GM12865 (cell line): ENCODE data around the gene TMEM126B.
"Not testable (repeated sequence)": the region's sequence is repeated elsewhere in the genome, so short reads cannot be mapped to it uniquely, and the experiment has no call there.

ENCODE experiments used
- DNase-seq: peaks from one replicate; pipeline ENCODE4 v3.0.0; 2010; ENCODE audit warnings: low read depth
- H3K4me3 ChIP-seq: 2 replicates; pipeline ENCODE4 v1.5.1; 2011; ENCODE audit warnings: mild to moderate bottlenecking, low read depth, low read length, control low read depth
- CTCF ChIP-seq: IDR thresholded peaks from 2 replicates; pipeline ENCODE4 v1.5.1; 2011; ENCODE audit warnings: low read length, control low read depth, low read depth, inconsistent platforms; ENCODE audit not compliant: insufficient read depth; ENCODE audit errors: missing control alignments

Gene TMEM126B

DNA sequence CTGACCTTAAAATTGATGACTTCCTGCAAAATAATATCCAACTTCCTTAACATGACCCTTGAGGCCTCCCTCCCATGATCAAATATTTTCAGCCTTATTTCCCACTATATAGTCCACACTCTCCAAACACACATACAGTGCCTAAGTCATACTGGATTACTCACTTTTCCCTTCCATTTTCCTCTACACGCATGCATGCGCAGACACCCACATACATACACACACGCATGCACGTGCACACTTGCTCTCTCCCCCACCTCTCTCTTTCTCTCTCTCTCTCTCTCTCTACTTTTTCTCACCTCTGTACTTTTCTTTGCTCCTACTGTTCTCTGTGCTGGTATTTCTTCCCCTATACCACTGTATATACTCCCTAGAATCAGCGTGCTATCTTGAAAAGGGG is 29.3 kb upstream of the TMEM126B start:
- H3K4me3 ChIP-seq: no peak overlapping the region
- DNase-seq: no peak
- no peak for TF ChIP-seq CTCF

DNA sequence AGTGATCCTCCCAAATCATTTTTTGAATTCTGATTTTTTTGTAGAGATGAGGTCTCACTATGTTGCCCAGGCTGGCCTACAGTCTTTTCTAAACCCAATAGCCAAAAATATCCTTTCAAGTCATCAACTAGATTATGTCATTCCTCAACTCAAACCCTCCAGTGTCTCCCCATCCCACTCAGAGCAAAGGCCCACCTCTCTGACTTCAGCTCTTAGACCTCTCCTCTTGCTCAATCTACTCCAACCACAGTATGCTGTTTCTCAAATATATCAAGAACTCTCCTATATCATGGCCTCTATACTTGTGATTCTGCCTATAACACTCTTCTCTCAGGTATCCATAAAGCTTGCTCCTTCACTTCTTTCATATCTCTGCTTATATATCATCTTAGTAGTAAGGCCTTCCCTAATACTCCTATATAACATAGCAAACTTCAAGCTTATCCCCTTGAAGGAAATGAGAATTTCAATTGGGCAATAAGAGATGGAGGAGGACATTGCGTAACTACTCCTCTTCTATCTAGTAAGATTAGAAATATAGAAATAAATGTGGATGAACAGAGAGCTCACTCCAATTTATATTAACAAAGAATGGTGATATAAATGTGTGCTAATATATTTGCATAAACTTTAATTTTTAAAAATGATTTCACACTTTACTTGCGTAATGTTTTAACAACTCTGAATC is 25.7 kb upstream of the TMEM126B start:
- no peak for TF ChIP-seq CTCF
- no peak for DNase-seq
- no peak overlapping the region for H3K4me3 ChIP-seq

- no peak for TF ChIP-seq CTCF
- H3K4me3 ChIP-seq: no peak overlapping the region
- no peak for DNase-seq
Measured at GRCh38 chr11:85603220-85603619, 25.2 kb upstream of the TMEM126B start.

- not testable (repeated sequence) for DNase-seq, H3K4me3 ChIP-seq
Measured at GRCh38 chr11:85606237-85606636, 22.2 kb upstream of the TMEM126B start.

DNA sequence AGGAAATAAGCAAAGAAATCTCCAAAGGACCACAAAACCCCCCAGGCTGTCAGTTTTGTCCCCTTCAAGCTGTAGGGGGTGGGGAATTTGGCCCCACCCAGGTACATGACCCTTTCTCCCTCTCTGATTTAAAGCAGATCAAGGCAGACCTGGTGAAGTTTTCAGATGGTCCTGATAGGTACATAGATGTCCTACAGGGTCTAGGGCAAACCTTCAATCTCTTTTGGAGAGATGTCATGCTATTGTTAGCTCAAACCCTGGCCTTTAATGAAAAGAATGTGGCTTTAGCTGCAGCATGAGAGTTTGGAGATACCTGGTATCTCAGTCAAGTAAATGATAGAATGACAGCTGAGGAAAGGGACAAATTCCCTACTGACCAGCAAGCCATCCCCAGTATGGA is 19.8 kb upstream of the TMEM126B start:
- not testable (repeated sequence) for H3K4me3 ChIP-seq, DNase-seq

DNA sequence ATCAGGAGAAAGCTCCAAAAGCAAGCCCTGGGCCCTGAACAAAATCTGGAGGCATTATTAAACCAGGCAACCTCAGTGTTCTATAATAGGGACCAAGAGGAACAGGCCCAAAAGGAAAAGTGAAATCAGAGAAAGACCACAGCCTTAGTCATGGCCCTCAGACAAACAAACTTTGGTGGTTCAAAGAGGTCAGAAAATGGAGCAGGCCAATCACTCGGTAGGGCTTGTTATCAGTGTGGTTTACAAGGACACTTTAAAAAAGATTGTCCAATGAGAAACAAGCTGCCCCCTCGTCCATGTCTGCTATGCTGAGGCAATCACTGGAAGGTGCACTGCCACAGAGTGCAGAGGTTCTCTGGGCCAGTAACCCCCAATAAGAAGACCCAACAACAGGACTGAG is 19.1 kb upstream of the TMEM126B start:
- DNase-seq, H3K4me3 ChIP-seq: not testable (repeated sequence)

DNA sequence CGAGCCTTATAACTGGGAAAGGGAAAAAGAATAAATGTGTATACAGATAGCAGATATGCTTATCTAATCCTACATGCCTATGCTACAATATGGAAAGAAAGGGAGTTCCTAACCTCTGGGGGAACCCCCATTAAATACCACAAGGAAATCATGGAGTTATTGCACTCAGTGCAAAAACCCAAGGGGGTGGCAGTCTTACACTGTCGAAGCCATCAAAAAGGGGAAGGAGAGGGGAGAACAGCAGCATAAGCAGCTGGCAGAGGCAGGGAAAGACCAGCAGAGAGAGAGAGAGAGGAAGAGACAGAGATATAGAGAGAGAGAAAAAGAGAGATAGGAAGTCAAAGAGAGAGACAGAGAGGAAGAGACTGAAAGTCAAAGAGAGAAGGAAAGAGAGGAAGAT is 16.8 kb upstream of the TMEM126B start:
- DNase-seq, H3K4me3 ChIP-seq: not testable (repeated sequence)

- DNase-seq: no peak
Measured at GRCh38 chr11:85619499-85619898, 8.9 kb upstream of the TMEM126B start.

GRCh38 chr11:85620256-85620655 is 8.1 kb upstream of the TMEM126B start:
- no peak for TF ChIP-seq CTCF
- no peak for DNase-seq

More at GRCh38 chr11:85619499-85619898, 8.9 kb upstream of the TMEM126B start:
- H3K4me3 ChIP-seq: no peak overlapping the region
- TF ChIP-seq CTCF: no peak

More at GRCh38 chr11:85620256-85620655, 8.1 kb upstream of the TMEM126B start:
- H3K4me3 ChIP-seq: no peak overlapping the region
